ENCODE measurements around the gene EFCAB14. TPM values are rescaled to one million over a fixed set of nuclear protein-coding genes. Genes with fewer than 3 reads are reported as not detected.

EFCAB14 gene
- total RNA-seq, 1 experiment from 2014 or later, result 52.5 TPM

DNA sequence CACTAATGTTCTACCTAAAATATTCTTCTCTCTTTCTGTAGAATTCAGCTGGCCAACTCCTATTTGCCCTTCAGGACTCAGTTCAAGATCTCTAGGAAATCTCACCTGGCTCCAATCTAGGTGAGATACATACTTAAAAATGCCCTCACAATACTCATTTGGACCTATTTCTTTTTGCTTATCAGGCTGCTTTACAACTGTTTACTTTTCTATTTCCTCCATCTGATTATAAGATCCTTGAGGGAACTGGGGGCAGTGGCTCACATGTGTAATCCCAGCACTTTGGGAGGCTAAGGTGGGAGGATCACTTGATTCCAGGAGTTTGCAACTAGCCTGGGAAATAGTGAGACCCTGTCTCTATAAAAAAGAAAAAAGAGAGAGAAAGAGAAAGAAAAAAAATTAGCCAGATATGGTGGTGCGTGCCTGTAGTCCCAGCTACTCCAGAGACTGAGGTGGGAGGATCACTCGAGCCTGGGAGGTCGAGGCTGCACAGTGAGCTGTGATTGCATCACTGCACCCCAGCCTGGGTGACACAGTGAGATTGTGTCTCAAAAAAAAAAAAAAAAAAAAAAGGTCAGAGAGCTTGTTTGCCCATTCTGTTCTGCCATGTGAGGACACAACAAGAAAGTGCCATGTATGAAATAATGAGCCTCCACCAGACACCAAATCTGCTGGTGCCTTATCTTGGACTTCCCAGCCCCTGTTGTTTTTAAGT is 14.8 kb downstream of the EFCAB14 start:
- BruUV-seq (replicated peaks), result no TSS peak
- Histone ChIP-seq H3K9me2 (ENCODE audit: insufficient read depth) (no peaks in the 10 kb centered on the region), H3K9ac (ENCODE audit: low read length) (no peak overlapping the region), H4K20me1 (ENCODE audit: insufficient read depth) (no peaks in the 10 kb centered on the region), H3K4me3 (replicated peaks in 1 of 2; ENCODE audit: low read depth in 1 of 2, low read length in 2 of 2) (no peak overlapping the region), H3K79me2 (ENCODE audit: insufficient read depth, low read length) (peaks cover 15% of the 10 kb centered on the region; the same call in 1 of the 2 replicates), H2AFZ (ENCODE audit: low read depth, low read length, poor library complexity, severe bottlenecking) (no peak overlapping the region), H3K27ac (ENCODE audit: low read depth, low read length) (no peak overlapping the region), H3K4me1 (ENCODE audit: control insufficient read depth in 1 of 2, insufficient read depth in 2 of 2, low read length in 2 of 2) (no peaks in the 10 kb centered on the region), H3K9me3 (ENCODE audit: control insufficient read depth in 1 of 2, insufficient read depth in 1 of 2, low read depth in 1 of 2, low read length in 2 of 2) (no peaks in the 10 kb centered on the region), H3K36me3 (ENCODE audit: control insufficient read depth in 1 of 2, insufficient read depth in 2 of 2, low read length in 2 of 2) (peaks cover 32 to 38% of the 10 kb centered on the region in 2 experiments), H3K27me3 (ENCODE audit: insufficient read depth, low read length) (no peaks in the 10 kb centered on the region), H3K4me2 (ENCODE audit: low read length) (no peak overlapping the region)
- ATAC-seq (no peak), DNase-seq (ENCODE audit: low read depth, low spot score) (no peak)
- POLR2A ChIA-PET, result no interaction called here
- intact Hi-C loops (cut with micrococcal nuclease), result no loop called here
- CTCF ChIA-PET, result no interaction called here
- RAD21 ChIA-PET (ENCODE audit: low non-redundant PET in 1 of 2, low total read pairs in 2 of 2, uncharacterized antibody in 2 of 2, unreplicated experiment in 2 of 2), result no interaction called here
- no peak for TF ChIP-seq EGR1 (IDR thresholded peaks at IDR 0.05; ENCODE audit: low read depth)
- TF ChIP-seq ELF1 (IDR thresholded peaks at IDR 0.05; ENCODE audit: borderline replicate concordance, low read depth), result no peak
- no peak for TF ChIP-seq EZH2phosphoT487 (IDR thresholded peaks at IDR 0.05; ENCODE audit: borderline replicate concordance)
- TF ChIP-seq, protein P1, sequence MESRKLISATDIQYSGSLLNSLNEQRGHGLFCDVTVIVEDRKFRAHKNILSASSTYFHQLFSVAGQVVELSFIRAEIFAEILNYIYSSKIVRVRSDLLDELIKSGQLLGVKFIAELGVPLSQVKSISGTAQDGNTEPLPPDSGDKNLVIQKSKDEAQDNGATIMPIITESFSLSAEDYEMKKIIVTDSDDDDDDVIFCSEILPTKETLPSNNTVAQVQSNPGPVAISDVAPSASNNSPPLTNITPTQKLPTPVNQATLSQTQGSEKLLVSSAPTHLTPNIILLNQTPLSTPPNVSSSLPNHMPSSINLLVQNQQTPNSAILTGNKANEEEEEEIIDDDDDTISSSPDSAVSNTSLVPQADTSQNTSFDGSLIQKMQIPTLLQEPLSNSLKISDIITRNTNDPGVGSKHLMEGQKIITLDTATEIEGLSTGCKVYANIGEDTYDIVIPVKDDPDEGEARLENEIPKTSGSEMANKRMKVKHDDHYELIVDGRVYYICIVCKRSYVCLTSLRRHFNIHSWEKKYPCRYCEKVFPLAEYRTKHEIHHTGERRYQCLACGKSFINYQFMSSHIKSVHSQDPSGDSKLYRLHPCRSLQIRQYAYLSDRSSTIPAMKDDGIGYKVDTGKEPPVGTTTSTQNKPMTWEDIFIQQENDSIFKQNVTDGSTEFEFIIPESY (IDR thresholded peaks at IDR 0.05; ENCODE audit: extremely low read depth, insufficient replicate concordance, low read length), result no peak
- no peak for TF ChIP-seq RAD21 (IDR thresholded peaks at IDR 0.05; ENCODE audit: low read depth)

DNA sequence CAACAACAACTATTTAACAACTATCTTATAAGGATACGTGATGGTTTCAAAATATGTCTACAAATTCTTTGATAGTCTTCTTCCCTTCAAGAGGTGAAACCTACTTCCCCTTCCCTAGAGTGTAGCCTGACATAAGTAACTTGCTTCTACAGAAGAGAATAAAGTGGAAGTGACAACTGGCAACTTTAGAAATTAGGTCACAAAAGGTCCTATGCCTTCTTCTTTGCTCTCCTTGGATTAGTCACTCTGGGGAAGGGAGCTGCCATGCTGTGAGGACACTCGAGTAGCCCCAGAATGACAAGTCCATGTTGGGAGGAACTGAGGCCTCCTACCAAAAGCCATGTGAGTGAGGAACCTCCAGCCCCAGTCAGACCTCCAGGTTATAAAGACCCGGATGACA is 19.2 kb downstream of the EFCAB14 start:
- intact Hi-C loops (cut with micrococcal nuclease), result no loop called here
- Histone ChIP-seq H3K79me2 (ENCODE audit: insufficient read depth, low read length) (peaks cover 27% of the 10 kb centered on the region; the same call in 1 of the 2 replicates), H3K9me3 (ENCODE audit: control insufficient read depth in 1 of 2, insufficient read depth in 1 of 2, low read depth in 1 of 2, low read length in 2 of 2) (no peaks in the 10 kb centered on the region), H3K4me1 (ENCODE audit: control insufficient read depth in 1 of 2, insufficient read depth in 2 of 2, low read length in 2 of 2) (no peaks in the 10 kb centered on the region), H3K4me3 (replicated peaks in 1 of 2; ENCODE audit: low read depth in 1 of 2, low read length in 2 of 2) (no peak overlapping the region), H3K36me3 (ENCODE audit: control insufficient read depth in 1 of 2, insufficient read depth in 2 of 2, low read length in 2 of 2) (peaks cover 7 to 13% of the 10 kb centered on the region in 2 experiments; a peak in 3 of 4 replicates), H3K9me2 (ENCODE audit: insufficient read depth) (no peaks in the 10 kb centered on the region), H3K27me3 (ENCODE audit: insufficient read depth, low read length) (no peaks in the 10 kb centered on the region), H4K20me1 (ENCODE audit: insufficient read depth) (no peaks in the 10 kb centered on the region), H2AFZ (ENCODE audit: low read depth, low read length, poor library complexity, severe bottlenecking) (no peak overlapping the region), H3K27ac (ENCODE audit: low read depth, low read length) (no peak overlapping the region), H3K4me2 (ENCODE audit: low read length) (no peak overlapping the region), H3K9ac (ENCODE audit: low read length) (no peak overlapping the region)
- CTCF ChIA-PET, result no interaction called here
- BruUV-seq (replicated peaks), result no TSS peak
- POLR2A ChIA-PET, result no interaction called here
- TF ChIP-seq ZNF274 (IDR thresholded peaks at IDR 0.05; ENCODE audit: low read depth, low read length) (no peak), CBX3 (IDR thresholded peaks at IDR 0.05; ENCODE audit: low read depth) (no peak)
- DNase-seq (ENCODE audit: low read depth, low spot score), result no peak
- ATAC-seq, result no peak
- RAD21 ChIA-PET (ENCODE audit: low non-redundant PET in 1 of 2, low total read pairs in 2 of 2, uncharacterized antibody in 2 of 2, unreplicated experiment in 2 of 2), result no interaction called here
